GM19238 (cell line): ENCODE measurements around the gene C2orf74.
A peak's percentile ranks its signal among the peaks of the same experiment; 100 is the strongest.
"Not testable (repeated sequence)": the region's sequence is repeated elsewhere in the genome, so short reads cannot be mapped to it uniquely, and the experiment has no call there.

Experiments used
- DNase-seq: peaks from one replicate; pipeline ENCODE4 v3.0.0; 2011; ENCODE audit warnings: low spot score; ENCODE audit not compliant: insufficient read length

Gene C2orf74

GRCh38 chr2:61173116-61173515, 11.1 kb downstream of the C2orf74 start:
- DNase-seq: no peak

- DNase-seq: no peak
These were observed 13.0 kb downstream of the C2orf74 start for GRCh38 chr2:61175036-61175435.

DNA sequence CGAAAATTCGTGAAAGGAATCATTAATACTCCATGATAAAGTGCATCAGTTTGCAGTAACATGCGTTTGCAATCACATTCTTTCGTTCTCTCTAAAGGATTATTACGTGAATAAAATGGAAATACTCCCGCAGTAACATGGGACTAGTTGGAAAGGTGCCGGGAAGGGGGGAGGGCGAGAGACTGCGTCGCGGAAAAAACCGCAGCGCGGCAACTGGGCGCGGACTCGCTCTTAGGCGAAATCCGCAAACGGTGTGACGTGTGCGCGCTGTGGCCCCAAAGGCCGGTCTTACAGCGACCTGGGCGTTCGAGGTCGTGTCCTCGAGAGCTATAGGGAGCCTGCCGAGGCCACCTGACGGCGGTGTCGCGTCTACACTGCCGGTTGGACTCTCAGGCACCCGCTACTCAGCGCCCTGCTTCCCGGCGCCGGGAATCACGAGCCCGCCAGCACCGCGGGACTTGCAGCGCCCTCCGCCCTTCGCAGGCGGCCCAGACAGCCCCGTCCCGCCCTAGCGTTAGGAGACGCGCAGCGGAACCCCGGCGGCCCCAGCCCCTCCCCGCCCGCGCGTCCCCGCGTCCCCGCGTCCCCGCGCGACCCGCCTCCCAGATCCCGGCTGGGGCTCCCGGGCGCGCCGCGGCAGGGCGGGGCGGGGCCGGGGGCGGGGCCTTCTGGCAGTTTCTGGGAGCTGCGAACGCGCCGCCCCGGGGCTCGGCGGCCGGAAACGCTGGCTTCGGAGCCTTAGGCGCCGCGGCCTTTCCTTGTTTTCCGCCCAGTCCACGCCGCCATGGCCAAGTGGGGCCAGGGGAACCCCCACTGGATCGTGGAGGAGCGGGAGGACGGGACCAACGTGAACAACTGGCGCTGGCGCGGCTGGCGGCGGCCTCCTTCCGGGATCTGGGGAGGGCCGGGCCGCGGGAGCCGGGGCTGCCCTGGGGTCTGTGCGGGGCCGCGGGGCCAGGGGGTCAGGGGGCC, 15.1 kb downstream of the C2orf74 start:
- DNase-seq: peak; percentile 98

- DNase-seq: no peak
These were observed 15.9 kb downstream of the C2orf74 start for GRCh38 chr2:61177727-61178549.

GRCh38 chr2:61178603-61179545, 16.9 kb downstream of the C2orf74 start:
- DNase-seq: no peak

DNA sequence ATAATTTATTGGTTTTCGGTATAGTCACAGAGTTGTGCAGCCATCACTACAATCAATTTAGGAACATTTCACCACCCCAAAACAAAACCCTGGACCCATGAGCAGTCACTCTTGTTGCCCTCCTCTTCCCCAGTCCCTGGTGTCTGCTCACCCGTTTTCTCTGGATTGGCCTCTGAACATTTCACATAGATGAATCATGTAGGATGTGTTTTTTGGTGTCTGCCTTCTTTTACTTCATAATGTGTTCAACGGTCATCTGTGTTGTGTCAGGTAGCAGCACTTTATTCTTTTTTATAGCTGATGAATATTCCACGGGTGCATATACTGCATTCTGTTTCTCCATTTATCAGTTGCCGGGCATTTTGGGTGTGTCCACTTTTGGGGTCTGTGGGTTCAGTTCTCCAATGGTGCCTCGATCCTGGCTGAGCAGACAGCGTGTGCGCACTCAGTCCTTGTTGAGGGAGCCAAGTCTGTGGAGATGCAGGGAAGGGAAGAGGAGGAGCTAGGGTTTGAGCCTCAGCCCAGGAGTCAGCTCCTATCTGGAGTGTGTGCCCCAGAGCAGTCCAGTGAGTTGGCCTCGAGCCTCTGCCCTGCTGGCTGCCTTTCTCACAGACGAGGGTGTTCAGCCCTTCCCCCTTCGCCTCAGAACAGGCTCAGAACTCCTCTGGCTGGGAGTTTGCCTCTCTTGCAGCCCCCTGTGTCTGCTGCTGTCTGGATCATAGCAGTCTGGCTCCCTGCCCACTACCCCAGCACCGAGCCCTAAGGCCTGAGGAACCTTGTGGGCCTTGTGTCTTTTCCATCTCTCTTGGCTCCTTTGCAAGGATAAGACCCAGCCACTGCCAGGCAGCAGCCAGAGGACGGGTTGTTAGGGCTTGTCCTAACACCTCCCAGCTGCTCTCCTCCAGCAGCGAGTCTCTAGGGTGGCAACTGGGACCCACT, 18.0 kb downstream of the C2orf74 start:
- no peak for DNase-seq

- no peak for DNase-seq
These were observed 18.7 kb downstream of the C2orf74 start for GRCh38 chr2:61180686-61181085.

- no peak for DNase-seq
These were observed 19.5 kb downstream of the C2orf74 start for GRCh38 chr2:61181382-61182058.

DNA sequence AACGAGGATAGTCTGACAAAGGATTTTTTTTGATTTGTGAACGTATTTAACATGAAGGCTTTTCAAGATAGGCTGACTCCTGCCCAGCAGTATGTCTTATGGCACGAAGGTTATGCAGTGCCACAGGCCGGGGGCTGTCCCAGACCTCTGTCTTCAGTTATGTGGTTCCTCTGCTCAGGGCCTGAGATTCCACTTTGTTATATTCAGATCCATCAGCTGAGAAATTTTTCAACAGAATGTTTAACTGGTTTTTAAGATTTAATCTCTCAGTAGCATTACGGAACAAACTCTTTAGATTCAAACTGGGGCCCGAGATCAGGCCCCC, 20.0 kb downstream of the C2orf74 start:
- DNase-seq: no peak

GRCh38 chr2:61183795-61184194, 21.8 kb downstream of the C2orf74 start:
- DNase-seq: no peak

GRCh38 chr2:61184263-61184662, 22.3 kb downstream of the C2orf74 start:
- DNase-seq: no peak

GRCh38 chr2:61185231-61185728, 23.3 kb downstream of the C2orf74 start:
- no peak for DNase-seq

GRCh38 chr2:61187085-61187484, 25.1 kb downstream of the C2orf74 start:
- DNase-seq: no peak

GRCh38 chr2:61193670-61194561, 31.9 kb downstream of the C2orf74 start:
- DNase-seq: no peak

GRCh38 chr2:61194646-61195045, 32.7 kb downstream of the C2orf74 start:
- not testable (repeated sequence) for DNase-seq

- DNase-seq: no peak
These were observed 34.7 kb downstream of the C2orf74 start for GRCh38 chr2:61196671-61197070.

GRCh38 chr2:61205132-61205531, 43.1 kb downstream of the C2orf74 start:
- DNase-seq: no peak

DNA sequence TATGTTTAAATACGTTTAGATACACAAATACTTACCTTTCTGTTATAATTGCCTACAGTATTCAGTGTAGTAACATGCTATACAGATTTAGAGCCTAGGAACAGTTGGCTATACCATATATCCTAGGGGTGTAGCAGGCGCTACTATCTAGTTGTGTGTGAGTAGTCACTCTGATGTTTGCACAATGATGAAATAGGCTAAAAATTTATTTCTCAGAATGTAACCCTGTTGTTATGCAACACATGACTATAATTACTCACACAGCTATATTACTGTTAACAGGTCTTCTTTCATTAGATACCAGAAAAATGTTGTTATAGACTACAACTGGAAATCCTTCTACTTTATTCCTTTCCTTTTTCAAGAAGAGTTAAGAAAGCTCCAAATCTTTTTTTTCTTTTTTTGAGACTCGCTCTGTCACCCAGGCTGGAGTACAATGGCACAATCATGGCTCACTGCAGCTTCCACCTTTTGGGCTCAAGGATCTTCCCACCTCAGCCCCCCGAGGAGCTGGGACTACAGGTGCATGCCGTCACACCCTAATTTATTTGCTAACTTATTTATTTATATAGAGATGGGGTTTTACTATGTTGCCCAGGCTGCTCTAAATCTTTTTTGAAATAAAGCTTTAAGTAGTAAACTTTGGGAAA, 48.5 kb downstream of the C2orf74 start:
- DNase-seq: no peak
